A549 (cell line): ENCODE measurements around the gene POLRMT. TPM values are rescaled to one million over a fixed set of nuclear protein-coding genes. Genes with fewer than 3 reads are reported as not detected.
A peak's percentile ranks its signal among the peaks of the same experiment; 100 is the strongest.

Source experiments
- ATAC-seq, 2 experiments: fragments of 200-7000 bp in 1 of 2; fragments of >200 bp in 1 of 2; cut with Nextera tagmentation in 1 of 2; cut with Tn5 transposase in 1 of 2; 3 replicates each; pipeline versions ENCODE4 v1.8.0 to v1.9.1; 2018 to 2020; ENCODE audit warnings: mild to moderate bottlenecking in 1 of 2, moderate library complexity in 1 of 2
- CTCF ChIA-PET: fragments of 300-600 bp; sonication (Branson Sonifier 250); formaldehyde crosslinking; extraction: SDS; loops from one replicate; lab custom pipeline; 2021; ENCODE audit warnings: antibody characterized with exemption, inconsistent platforms; lab: Yijun Ruan, JAX
- POLR2A ChIA-PET: fragments of 350-600 bp; formaldehyde crosslinking; extraction: SDS; loops from one replicate; lab custom pipeline; 2021; ENCODE audit warnings: antibody characterized with exemption, inconsistent platforms; lab: Yijun Ruan, JAX
- DNase-seq, 2 experiments: peaks; one replicate each; pipeline versions ENCODE4 v3.0.0 to v3.0.0-alpha.2; 2011 to 2016; ENCODE audit warnings: low read depth in 1 of 2, low spot score in 1 of 2
- FAIRE-seq: peaks from 2 replicates; lab custom pipeline; 2011; peaks lifted over from hg19 to GRCh38; lab: Jason Lieb, UNC
- H3K27ac ChIP-seq, 2 experiments: fragments of >200 bp; sonication (Bioruptor Twin); formaldehyde crosslinking; 3 replicates each; pipeline ENCODE4 v1.5.1; 2016 to 2017
- H3K4me1 ChIP-seq: fragments of >200 bp; sonication (Bioruptor Twin); formaldehyde crosslinking; 3 replicates; pipeline ENCODE4 v1.6.1; 2016
- H3K4me2 ChIP-seq: fragments of >200 bp; sonication (Bioruptor Twin); formaldehyde crosslinking; 3 replicates; pipeline ENCODE4 v1.6.1; 2016
- H3K4me3 ChIP-seq: fragments of >200 bp; sonication (Bioruptor Twin); formaldehyde crosslinking; 3 replicates; pipeline ENCODE4 v1.5.1; 2016
- H3K9me3 ChIP-seq: fragments of >200 bp; sonication (Bioruptor Twin); formaldehyde crosslinking; 3 replicates; pipeline ENCODE4 v1.6.1; 2016
- BHLHE40 ChIP-seq: IDR thresholded peaks from 2 replicates; pipeline ENCODE4 v1.6.1; 2012; ENCODE audit warnings: low read depth, low read length, inconsistent platforms
- CBX2 ChIP-seq: fragments of 200-600 bp; sonication (generic); IDR thresholded peaks from 2 replicates; pipeline ENCODE4 v1.6.1; 2016; ENCODE audit warnings: low read depth, mild to moderate bottlenecking, borderline replicate concordance
- CBX8 ChIP-seq: fragments of 200-600 bp; sonication (generic); IDR thresholded peaks from 2 replicates; pipeline ENCODE4 v1.6.1; 2016
- CHD2 ChIP-seq: fragments of 150-350 bp; IDR thresholded peaks from 2 replicates; pipeline ENCODE4 v1.6.1; 2014; ENCODE audit warnings: low read length; ENCODE audit not compliant: partially characterized antibody
- EHMT2 ChIP-seq: fragments of 200-600 bp; sonication (generic); IDR thresholded peaks from 2 replicates; pipeline ENCODE4 v1.6.1; 2016; ENCODE audit warnings: antibody characterized with exemption, low read depth, mild to moderate bottlenecking, moderate library complexity
- EP300 ChIP-seq, 2 experiments: fragments of >200 bp; sonication (Bioruptor Twin); formaldehyde crosslinking; IDR thresholded peaks; 2 replicates in 1 of 2; 3 replicates in 1 of 2; pipeline ENCODE4 v1.6.1; 2016 to 2017
- FOSB ChIP-seq: fragments of 250-450 bp; sonication (Bioruptor Pico); IDR thresholded peaks from 2 replicates; pipeline ENCODE4 v1.5.0; 2020; ENCODE audit warnings: mild to moderate bottlenecking, moderate library complexity
- FOSL2 ChIP-seq, 2 experiments: fragments of 450-650 bp in 1 of 2; fragments of >200 bp in 1 of 2; sonication (Bioruptor Twin) in 1 of 2; formaldehyde crosslinking; IDR thresholded peaks; 2 replicates each; pipeline versions ENCODE4 v1.5.0 to v1.6.1; 2016 to 2020; ENCODE audit warnings: mild to moderate bottlenecking in 1 of 2, moderate library complexity in 1 of 2
- GATA3 ChIP-seq: IDR thresholded peaks from 2 replicates; pipeline ENCODE4 v1.6.1; 2012; ENCODE audit warnings: borderline replicate concordance
- HEYL ChIP-seq: fragments of 250-450 bp; sonication (Bioruptor Pico); IDR thresholded peaks from 2 replicates; pipeline ENCODE4 v1.8.0; 2021; ENCODE audit warnings: mild to moderate bottlenecking, moderate library complexity
- JUN ChIP-seq, 2 experiments: fragments of >200 bp; sonication (Bioruptor Twin); formaldehyde crosslinking; IDR thresholded peaks; 2 replicates in 1 of 2; 3 replicates in 1 of 2; pipeline ENCODE4 v1.6.1; 2016 to 2017
- MAFK ChIP-seq: fragments of 450-650 bp; IDR thresholded peaks from 2 replicates; pipeline ENCODE4 v1.6.1; 2014; ENCODE audit not compliant: partially characterized antibody
- PHF8 ChIP-seq: fragments of 200-600 bp; sonication (generic); IDR thresholded peaks from 2 replicates; pipeline ENCODE4 v1.6.1; 2016; ENCODE audit warnings: low read depth, mild to moderate bottlenecking, antibody characterized with exemption, moderate library complexity, borderline replicate concordance
- POLR2A ChIP-seq: IDR thresholded peaks from 2 replicates; pipeline ENCODE4 v1.6.1; 2012; ENCODE audit warnings: mild to moderate bottlenecking, low read length
- POLR2AphosphoS2 ChIP-seq: conservative IDR thresholded peaks from 2 replicates; pipeline ENCODE4 v1.6.1; 2012; ENCODE audit warnings: low read length, improper control_type of control experiment, inconsistent platforms
- RAD21 ChIP-seq, 2 experiments: fragments of >200 bp in 1 of 2; sonication (Bioruptor Twin) in 1 of 2; formaldehyde crosslinking in 1 of 2; IDR thresholded peaks in 1 of 2; conservative IDR thresholded peaks in 1 of 2; 2 replicates in 1 of 2; 3 replicates in 1 of 2; pipeline ENCODE4 v1.6.1; 2012 to 2018; ENCODE audit warnings: inconsistent platforms in 1 of 2
- RARB ChIP-seq: fragments of 250-450 bp; sonication (Bioruptor Pico); IDR thresholded peaks from 2 replicates; pipeline ENCODE4 v1.8.0; 2021; ENCODE audit warnings: mild to moderate bottlenecking, moderate library complexity
- RFX5 ChIP-seq: fragments of 450-650 bp; IDR thresholded peaks from 2 replicates; pipeline ENCODE4 v1.7.1; 2014; ENCODE audit warnings: antibody characterized with exemption, mild to moderate bottlenecking, moderate library complexity
- RNF2 ChIP-seq: fragments of 200-600 bp; sonication (generic); IDR thresholded peaks from 2 replicates; pipeline ENCODE4 v1.6.1; 2016; ENCODE audit warnings: low read depth, mild to moderate bottlenecking, antibody characterized with exemption, moderate library complexity, borderline replicate concordance
- SMC3 ChIP-seq: fragments of >200 bp; sonication (Bioruptor Twin); formaldehyde crosslinking; IDR thresholded peaks from 3 replicates; pipeline ENCODE4 v1.6.1; 2018; ENCODE audit warnings: inconsistent platforms
- TFCP2L1 ChIP-seq: fragments of 250-450 bp; sonication (Bioruptor Pico); IDR thresholded peaks from 2 replicates; pipeline ENCODE4 v1.5.0; 2021; ENCODE audit warnings: mild to moderate bottlenecking
- TP53 ChIP-seq: fragments of 250-450 bp; sonication (Bioruptor Pico); IDR thresholded peaks from 2 replicates; pipeline ENCODE4 v1.5.0; 2021; ENCODE audit warnings: mild to moderate bottlenecking, moderate library complexity
- ZSCAN20 ChIP-seq: fragments of 250-450 bp; sonication (Bioruptor Pico); IDR thresholded peaks from 2 replicates; pipeline ENCODE4 v1.8.0; 2022; ENCODE audit warnings: mild to moderate bottlenecking, moderate library complexity
- WGBS: methylation state at CpG from one replicate; pipeline ENCODE4 v1.1.6; 2017; ENCODE audit errors: missing lambda C conversion rate; 5-methylcytosine and 5-hydroxymethylcytosine counted together
- polyA plus RNA-seq, 4 experiments: library from polyadenylated mRNA; depleted of rRNA in 3 of 4; stranded (reverse); fragments of >200 nt; fragmentation: RNase III in 1 of 4; extraction: RNeasy Plus Mini Kit Qiagen cat#74134 plus additional on column Dnase treatment in 1 of 4; gene quantifications; 2 replicates in 3 of 4; 3 replicates in 1 of 4; pipeline ENCODE4 v1.2.3, GENCODE V29; 2011 to 2017
- TF ChIP-seq, protein P1 (sequence below): IDR thresholded peaks from 2 replicates; pipeline ENCODE4 v1.6.1; 2012
- TF ChIP-seq, protein P2 (sequence below): fragments of >200 bp; sonication (Bioruptor Twin); formaldehyde crosslinking; IDR thresholded peaks from 2 replicates; pipeline ENCODE4 v1.6.1; 2016
- TF ChIP-seq, protein P3 (sequence below): fragments of >200 bp; sonication (Bioruptor Twin); formaldehyde crosslinking; IDR thresholded peaks from 3 replicates; pipeline ENCODE4 v1.5.1; 2016
- TF ChIP-seq, protein P4 (sequence below): fragments of 250-450 bp; sonication (Bioruptor Pico); IDR thresholded peaks from 2 replicates; pipeline ENCODE4 v1.5.0; 2020; ENCODE audit warnings: low read depth, mild to moderate bottlenecking, moderate library complexity
- TF ChIP-seq, protein P5 (sequence below): fragments of 450-650 bp; IDR thresholded peaks from 2 replicates; pipeline ENCODE4 v1.6.1; 2014; ENCODE audit warnings: antibody characterized with exemption
- TF ChIP-seq, protein P6 (sequence below): IDR thresholded peaks from 2 replicates; pipeline ENCODE4 v1.6.1; 2012; ENCODE audit warnings: low read depth, borderline replicate concordance

POLRMT gene
- polyA plus RNA-seq, 2 of the 4 experiments (the other 2 are of a cell fraction), result 41.9 to 68.8 TPM

DNA sequence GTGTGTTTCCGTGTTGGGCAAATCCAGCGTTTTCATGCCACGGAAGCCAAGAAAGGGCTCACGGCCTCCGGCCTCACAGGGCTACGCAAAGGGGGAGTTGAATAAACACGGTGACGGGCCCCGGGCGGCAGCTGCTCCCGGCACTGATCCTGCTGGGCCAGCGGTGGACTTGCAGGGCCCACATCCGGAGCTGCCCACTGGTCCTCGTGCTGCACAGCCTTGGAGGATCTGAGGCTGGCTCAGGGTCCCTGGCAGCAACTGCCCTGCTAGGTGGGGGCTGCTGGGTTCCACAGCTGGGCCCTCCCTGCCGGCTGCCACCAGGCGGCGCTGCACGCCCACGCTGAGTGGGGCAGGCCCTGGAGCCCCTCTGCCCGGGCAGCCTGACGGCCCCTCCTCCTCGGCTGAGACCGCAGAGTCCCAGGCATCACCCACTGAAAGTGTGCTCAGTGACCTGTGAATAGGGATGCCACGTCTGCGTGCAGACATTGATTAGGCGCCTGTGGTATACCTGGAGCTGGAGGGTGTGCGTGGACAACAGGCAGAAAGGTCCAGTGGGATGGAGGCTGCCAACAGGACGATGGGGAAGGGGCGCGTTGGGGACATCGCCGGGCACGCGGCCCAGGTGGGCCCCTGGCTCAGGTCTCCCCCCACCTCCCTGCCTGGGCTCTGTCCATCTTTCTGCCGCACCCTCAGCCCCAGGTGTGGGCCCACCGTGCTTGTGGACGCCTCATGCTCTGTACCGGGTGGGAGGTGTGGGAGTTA is 48.9 kb downstream of the POLRMT start:
- WGBS, result 80% methylated on average over 16 of the region's 38 CpGs
- peak overlapping the region in 1 of 2 experiments; percentile 54; a peak in 2 of 6 replicates for H3K27ac ChIP-seq
- peak; percentile 20 to 61; a peak in 4 of 6 replicates for ATAC-seq
- peaks cover 49% of the 10 kb centered on the region for H3K4me1 ChIP-seq
- no peak for DNase-seq
- FAIRE-seq, result no peak
- no peaks in the 10 kb centered on the region for H3K9me3 ChIP-seq
- no peak overlapping the region for H3K4me2 ChIP-seq
- CTCF ChIA-PET, result interaction anchor here (0.6 to 5.8 kb wide), 31 partner anchors 8 to 158 kb away, joined by 3 to 31 read pairs (median 4); partner anchors contain the start of gene RNF126
- POLR2A ChIA-PET, result no interaction called here
- H3K4me3 ChIP-seq, result no peak overlapping the region
- TF ChIP-seq, protein P1, sequence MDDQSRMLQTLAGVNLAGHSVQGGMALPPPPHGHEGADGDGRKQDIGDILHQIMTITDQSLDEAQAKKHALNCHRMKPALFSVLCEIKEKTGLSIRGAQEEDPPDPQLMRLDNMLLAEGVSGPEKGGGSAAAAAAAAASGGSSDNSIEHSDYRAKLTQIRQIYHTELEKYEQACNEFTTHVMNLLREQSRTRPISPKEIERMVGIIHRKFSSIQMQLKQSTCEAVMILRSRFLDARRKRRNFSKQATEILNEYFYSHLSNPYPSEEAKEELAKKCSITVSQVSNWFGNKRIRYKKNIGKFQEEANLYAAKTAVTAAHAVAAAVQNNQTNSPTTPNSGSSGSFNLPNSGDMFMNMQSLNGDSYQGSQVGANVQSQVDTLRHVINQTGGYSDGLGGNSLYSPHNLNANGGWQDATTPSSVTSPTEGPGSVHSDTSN, result peak; percentile 34; the same call in 1 of the 2 replicates
- TF ChIP-seq, protein P2, sequence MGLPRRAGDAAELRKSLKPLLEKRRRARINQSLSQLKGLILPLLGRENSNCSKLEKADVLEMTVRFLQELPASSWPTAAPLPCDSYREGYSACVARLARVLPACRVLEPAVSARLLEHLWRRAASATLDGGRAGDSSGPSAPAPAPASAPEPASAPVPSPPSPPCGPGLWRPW, result no peak
- peak; percentile 60 to 73 for TF ChIP-seq RAD21 (conservative IDR thresholded peaks at IDR 0.05 in 1 of 2, IDR thresholded peaks at IDR 0.05 in 1 of 2)
- TF ChIP-seq PHF8, result no peak
- peak; percentile 56 for TF ChIP-seq SMC3
- TF ChIP-seq, protein P3, sequence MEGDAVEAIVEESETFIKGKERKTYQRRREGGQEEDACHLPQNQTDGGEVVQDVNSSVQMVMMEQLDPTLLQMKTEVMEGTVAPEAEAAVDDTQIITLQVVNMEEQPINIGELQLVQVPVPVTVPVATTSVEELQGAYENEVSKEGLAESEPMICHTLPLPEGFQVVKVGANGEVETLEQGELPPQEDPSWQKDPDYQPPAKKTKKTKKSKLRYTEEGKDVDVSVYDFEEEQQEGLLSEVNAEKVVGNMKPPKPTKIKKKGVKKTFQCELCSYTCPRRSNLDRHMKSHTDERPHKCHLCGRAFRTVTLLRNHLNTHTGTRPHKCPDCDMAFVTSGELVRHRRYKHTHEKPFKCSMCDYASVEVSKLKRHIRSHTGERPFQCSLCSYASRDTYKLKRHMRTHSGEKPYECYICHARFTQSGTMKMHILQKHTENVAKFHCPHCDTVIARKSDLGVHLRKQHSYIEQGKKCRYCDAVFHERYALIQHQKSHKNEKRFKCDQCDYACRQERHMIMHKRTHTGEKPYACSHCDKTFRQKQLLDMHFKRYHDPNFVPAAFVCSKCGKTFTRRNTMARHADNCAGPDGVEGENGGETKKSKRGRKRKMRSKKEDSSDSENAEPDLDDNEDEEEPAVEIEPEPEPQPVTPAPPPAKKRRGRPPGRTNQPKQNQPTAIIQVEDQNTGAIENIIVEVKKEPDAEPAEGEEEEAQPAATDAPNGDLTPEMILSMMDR, result peak; percentile 67
- TF ChIP-seq CBX2, result no peak
- TF ChIP-seq, protein P4, sequence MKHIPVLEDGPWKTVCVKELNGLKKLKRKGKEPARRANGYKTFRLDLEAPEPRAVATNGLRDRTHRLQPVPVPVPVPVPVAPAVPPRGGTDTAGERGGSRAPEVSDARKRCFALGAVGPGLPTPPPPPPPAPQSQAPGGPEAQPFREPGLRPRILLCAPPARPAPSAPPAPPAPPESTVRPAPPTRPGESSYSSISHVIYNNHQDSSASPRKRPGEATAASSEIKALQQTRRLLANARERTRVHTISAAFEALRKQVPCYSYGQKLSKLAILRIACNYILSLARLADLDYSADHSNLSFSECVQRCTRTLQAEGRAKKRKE (CRISPR knock-in tag), result no peak
- TF ChIP-seq, protein P5, sequence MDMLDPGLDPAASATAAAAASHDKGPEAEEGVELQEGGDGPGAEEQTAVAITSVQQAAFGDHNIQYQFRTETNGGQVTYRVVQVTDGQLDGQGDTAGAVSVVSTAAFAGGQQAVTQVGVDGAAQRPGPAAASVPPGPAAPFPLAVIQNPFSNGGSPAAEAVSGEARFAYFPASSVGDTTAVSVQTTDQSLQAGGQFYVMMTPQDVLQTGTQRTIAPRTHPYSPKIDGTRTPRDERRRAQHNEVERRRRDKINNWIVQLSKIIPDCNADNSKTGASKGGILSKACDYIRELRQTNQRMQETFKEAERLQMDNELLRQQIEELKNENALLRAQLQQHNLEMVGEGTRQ, result no peak
- 0 out of 2 replicates have a peak, but pooled peaks have one; percentile 19 for TF ChIP-seq GATA3
- no peak for TF ChIP-seq POLR2AphosphoS2
- TF ChIP-seq EHMT2, result no peak
- TF ChIP-seq RNF2, result no peak
- TF ChIP-seq POLR2A, result no peak
- no peak for TF ChIP-seq ZSCAN20
- peak in 1 of 2 experiments; percentile 46; a peak in 1 of 5 replicates for TF ChIP-seq JUN (IDR thresholded peaks at IDR 0.05)
- TF ChIP-seq TP53, result 0 out of 2 replicates have a peak, but pooled peaks have one; percentile 12
- no peak for TF ChIP-seq HEYL (CRISPR knock-in tag)
- TF ChIP-seq CBX8, result no peak

DNA sequence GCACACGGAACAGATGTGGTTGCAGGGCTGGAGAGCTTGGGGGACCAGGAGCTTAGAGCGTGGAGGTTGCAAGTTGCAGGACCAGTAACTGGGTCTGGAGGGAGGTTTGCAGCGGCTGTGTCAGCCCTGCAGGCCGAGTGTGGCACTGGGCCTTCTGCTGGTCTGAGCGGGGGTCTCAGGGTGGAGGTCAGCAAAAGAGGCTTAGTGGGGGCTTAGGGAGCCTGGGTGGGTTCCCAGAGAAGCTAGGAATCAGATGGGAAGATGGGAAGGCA is 49.4 kb downstream of the POLRMT start:
- Histone ChIP-seq H3K4me1 (peaks cover 45% of the 10 kb centered on the region), H3K4me2 (no peak overlapping the region), H3K27ac (peak overlapping the region in 1 of 2 experiments; percentile 54; a peak in 2 of 6 replicates), H3K9me3 (no peaks in the 10 kb centered on the region)
- FAIRE-seq (no peak), DNase-seq (no peak), ATAC-seq (no peak)
- 83% methylated on average over 5 of the region's 5 CpGs for WGBS
- CTCF ChIA-PET, result interaction anchor here (0.8 to 5.8 kb wide), 28 partner anchors 7 to 159 kb away, joined by 3 to 31 read pairs (median 5); partner anchors contain the start of gene RNF126
- POLR2A ChIA-PET, result no interaction called here
- TF ChIP-seq FOSB (no peak), TFCP2L1 (CRISPR knock-in tag) (no peak), FOSL2 (IDR thresholded peaks at IDR 0.05) (no peak), FOSL2 (CRISPR knock-in tag; IDR thresholded peaks at IDR 0.05) (no peak), CHD2 (no peak), MAFK (no peak), EP300 (IDR thresholded peaks at IDR 0.05) (no peak), RARB (no peak), RFX5 (no peak), BHLHE40 (no peak)
- TF ChIP-seq, protein P6, sequence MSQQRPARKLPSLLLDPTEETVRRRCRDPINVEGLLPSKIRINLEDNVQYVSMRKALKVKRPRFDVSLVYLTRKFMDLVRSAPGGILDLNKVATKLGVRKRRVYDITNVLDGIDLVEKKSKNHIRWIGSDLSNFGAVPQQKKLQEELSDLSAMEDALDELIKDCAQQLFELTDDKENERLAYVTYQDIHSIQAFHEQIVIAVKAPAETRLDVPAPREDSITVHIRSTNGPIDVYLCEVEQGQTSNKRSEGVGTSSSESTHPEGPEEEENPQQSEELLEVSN, result no peak
- TF ChIP-seq, all 56 proteins: peak for 0
- no peak overlapping the region for H3K4me3 ChIP-seq
